Measurements from ENCODE around the gene APBA2. TPM values are rescaled to one million over a fixed set of nuclear protein-coding genes. Genes with fewer than 3 reads are reported as not detected.

Gene APBA2
- total and polyA plus RNA-seq, 3 donors from 2014 or later: 18.5 to 37.7 (median 29.5) TPM

DNA sequence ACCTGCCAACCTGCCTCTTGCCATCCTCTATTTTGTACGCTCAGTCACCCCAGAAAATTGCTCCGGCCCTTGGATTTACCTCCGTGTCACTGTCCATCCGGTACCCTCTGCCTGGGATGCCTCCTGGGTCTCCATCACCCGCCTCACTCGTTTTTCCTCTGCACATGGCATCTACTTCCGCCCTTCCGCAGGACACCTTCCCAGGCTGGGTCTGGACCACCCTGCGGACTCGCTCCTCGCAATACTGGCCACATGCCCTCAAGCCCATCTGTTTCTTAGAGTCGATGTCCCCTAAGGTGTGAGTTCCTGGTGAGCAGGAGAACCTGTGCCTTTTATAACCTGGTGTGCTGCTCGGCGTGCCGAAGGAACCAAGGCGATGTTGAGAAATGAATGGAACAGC is 58.5 kb downstream of the APBA2 start:
- intact Hi-C loops (cut with DNase I; ENCODE audit: low total_unique reads): no loop called here
- H3K27ac ChIP-seq: no peak overlapping the region
- WGBS, 2 donors: 95 to 97% methylated on average over 16 of the region's 16 CpGs

DNA sequence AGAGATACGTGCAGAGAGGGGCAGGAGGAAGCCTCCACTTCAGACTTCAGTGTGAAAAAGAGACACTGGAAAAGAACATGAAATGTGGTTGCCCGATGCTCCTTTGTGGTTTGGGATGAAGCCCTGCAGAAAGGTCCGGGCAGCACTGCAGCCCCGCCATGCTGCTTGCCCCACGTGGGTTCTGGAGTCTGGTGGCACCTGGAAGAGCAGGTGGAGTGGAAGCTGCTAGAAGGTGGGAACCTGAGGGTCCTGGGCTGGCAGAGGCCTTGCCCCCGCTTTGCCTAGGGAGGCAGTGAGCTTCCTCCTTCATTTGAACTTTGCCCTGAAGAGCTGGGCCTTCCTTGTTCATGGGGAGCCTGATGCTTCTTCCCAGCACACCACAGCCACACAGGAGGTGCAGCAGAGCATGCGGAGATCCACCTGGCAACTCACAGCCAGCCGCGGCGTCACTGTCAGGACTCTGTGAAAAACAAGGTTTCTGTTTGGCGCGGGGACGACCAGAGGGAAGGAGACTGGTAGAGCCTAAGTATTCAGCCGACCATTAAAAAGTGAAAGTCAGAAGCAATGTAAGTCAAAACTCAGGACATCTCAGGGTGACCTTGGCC is 59.0 kb downstream of the APBA2 start:
- H3K4me3 ChIP-seq: no peak overlapping the region
- no peaks in the 10 kb centered on the region for H3K27me3 ChIP-seq
- no peaks in the 10 kb centered on the region for H3K9me3 ChIP-seq
- no peak for DNase-seq
- no peaks in the 10 kb centered on the region for H3K4me1 ChIP-seq
- intact Hi-C loops (cut with DNase I; ENCODE audit: low total_unique reads): no loop called here
- WGBS, 2 donors: 92 to 96% methylated on average over 4 to 14 of the region's 14 CpGs
- TF ChIP-seq, protein P1, sequence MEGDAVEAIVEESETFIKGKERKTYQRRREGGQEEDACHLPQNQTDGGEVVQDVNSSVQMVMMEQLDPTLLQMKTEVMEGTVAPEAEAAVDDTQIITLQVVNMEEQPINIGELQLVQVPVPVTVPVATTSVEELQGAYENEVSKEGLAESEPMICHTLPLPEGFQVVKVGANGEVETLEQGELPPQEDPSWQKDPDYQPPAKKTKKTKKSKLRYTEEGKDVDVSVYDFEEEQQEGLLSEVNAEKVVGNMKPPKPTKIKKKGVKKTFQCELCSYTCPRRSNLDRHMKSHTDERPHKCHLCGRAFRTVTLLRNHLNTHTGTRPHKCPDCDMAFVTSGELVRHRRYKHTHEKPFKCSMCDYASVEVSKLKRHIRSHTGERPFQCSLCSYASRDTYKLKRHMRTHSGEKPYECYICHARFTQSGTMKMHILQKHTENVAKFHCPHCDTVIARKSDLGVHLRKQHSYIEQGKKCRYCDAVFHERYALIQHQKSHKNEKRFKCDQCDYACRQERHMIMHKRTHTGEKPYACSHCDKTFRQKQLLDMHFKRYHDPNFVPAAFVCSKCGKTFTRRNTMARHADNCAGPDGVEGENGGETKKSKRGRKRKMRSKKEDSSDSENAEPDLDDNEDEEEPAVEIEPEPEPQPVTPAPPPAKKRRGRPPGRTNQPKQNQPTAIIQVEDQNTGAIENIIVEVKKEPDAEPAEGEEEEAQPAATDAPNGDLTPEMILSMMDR (IDR thresholded peaks at IDR 0.05): no peak
- TF ChIP-seq POLR2A (IDR thresholded peaks at IDR 0.05): no peak
- no peaks in the 10 kb centered on the region for H3K36me3 ChIP-seq (ENCODE audit: low read depth, missing control alignments)
- no peak overlapping the region for H3K27ac ChIP-seq

More for the DNA sequence above, 58.5 kb downstream of the APBA2 start:
- H3K36me3 ChIP-seq (ENCODE audit: low read depth, missing control alignments): no peaks in the 10 kb centered on the region
- no peak for TF ChIP-seq POLR2A (IDR thresholded peaks at IDR 0.05)
- TF ChIP-seq, protein P1 (IDR thresholded peaks at IDR 0.05): no peak
- no peak overlapping the region for H3K4me3 ChIP-seq
- H3K4me1 ChIP-seq: no peaks in the 10 kb centered on the region
- H3K27me3 ChIP-seq: no peaks in the 10 kb centered on the region
- no peaks in the 10 kb centered on the region for H3K9me3 ChIP-seq
- no peak for DNase-seq

DNA sequence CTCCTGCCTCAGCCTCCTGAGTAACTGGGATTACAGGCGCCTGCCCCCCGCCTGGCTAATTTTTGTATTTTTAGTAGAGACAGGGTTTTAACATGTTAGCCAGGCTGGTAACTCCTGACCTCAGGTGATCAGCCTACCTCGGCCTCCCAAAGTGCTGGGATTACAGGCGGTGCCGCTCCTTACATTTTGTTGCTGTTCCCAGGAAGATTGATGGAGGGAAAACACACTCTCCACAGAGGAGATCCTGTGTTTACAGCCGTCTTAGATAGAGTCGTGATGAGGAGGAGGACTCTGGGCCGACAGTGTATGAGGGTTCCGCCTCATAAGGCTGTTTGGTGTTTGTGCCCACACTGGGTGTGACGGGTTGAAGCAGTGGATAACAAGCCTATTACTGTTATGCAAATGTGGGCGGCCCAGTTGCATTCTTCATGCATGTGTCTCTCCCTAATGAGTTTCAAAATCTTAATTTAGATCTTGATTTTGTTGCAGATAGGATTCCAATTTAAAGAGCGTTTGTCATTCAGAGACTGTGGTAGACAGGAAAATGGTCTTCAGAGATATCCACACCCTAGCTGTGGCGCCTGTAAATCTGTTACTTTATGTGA is 60.0 kb downstream of the APBA2 start:
- DNase-seq: no peak
- Histone ChIP-seq H3K4me1 (no peaks in the 10 kb centered on the region), H3K27ac (no peak overlapping the region), H3K4me3 (no peak overlapping the region), H3K27me3 (no peaks in the 10 kb centered on the region), H3K9me3 (no peaks in the 10 kb centered on the region), H3K36me3 (ENCODE audit: low read depth, missing control alignments) (no peaks in the 10 kb centered on the region)
- intact Hi-C loops (cut with DNase I; ENCODE audit: low total_unique reads): no loop called here
- TF ChIP-seq, protein P1 (IDR thresholded peaks at IDR 0.05): no peak
- TF ChIP-seq POLR2A (IDR thresholded peaks at IDR 0.05): no peak
- 91 to 96% methylated on average over 13 of the region's 13 CpGs for WGBS, 2 donors

DNA sequence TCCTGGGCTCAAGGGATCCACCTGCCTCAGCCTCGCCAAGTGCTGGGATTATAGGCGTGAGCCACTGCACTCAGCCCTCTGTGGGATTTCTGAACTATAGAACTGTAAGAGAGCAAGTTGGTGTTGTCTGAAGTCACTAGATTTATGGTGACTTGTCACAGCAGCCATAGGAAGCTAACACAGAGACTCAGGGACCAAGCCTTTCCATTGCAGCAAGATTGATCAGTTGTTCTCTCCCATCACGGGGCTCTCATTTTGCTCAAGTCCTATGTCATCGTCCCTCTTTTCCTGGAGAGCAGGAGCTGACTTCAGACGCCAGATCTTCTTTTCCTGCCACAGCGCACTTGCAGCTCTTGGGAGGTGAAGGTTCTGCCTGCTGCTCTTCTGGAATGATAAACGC is 61.0 kb downstream of the APBA2 start:
- Histone ChIP-seq H3K27me3 (no peaks in the 10 kb centered on the region), H3K27ac (no peak overlapping the region), H3K36me3 (ENCODE audit: low read depth, missing control alignments) (no peaks in the 10 kb centered on the region), H3K4me1 (no peaks in the 10 kb centered on the region), H3K9me3 (no peaks in the 10 kb centered on the region), H3K4me3 (no peak overlapping the region)
- intact Hi-C loops (cut with DNase I; ENCODE audit: low total_unique reads): no loop called here
- DNase-seq: no peak
- TF ChIP-seq, protein P1 (IDR thresholded peaks at IDR 0.05): no peak
- no peak for TF ChIP-seq POLR2A (IDR thresholded peaks at IDR 0.05)
- WGBS, 2 donors: 95 to 96% methylated on average over 7 of the region's 7 CpGs

DNA sequence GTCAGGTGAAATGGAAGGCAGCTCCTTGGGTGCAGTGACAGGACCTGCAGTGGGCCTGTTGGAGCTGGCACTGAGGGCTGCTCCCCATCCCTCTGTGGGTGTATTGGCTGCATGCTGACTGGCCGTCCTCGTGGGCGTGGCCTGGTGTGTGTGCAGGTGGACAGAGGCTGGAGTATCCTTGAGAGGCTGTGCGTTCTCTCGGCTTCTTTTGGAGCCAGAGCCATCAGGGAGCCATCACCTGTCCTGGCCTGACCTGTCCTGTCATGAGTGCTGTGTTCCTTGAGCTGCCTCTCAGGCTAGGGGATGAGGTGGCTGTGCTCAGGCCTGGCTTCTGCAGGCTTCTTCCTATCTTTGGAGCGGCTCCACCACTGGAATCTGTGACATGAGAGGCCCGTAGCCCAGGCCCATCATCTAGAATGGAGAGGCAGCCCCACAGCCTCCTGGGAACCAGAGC is 61.5 kb downstream of the APBA2 start:
- Histone ChIP-seq H3K4me1 (no peaks in the 10 kb centered on the region), H3K4me3 (no peak overlapping the region), H3K36me3 (ENCODE audit: low read depth, missing control alignments) (no peaks in the 10 kb centered on the region), H3K9me3 (no peaks in the 10 kb centered on the region), H3K27me3 (no peaks in the 10 kb centered on the region), H3K27ac (no peak overlapping the region)
- WGBS, 2 donors: 93 to 96% methylated on average over 5 to 7 of the region's 7 CpGs
- intact Hi-C loops (cut with DNase I; ENCODE audit: low total_unique reads): no loop called here
- TF ChIP-seq POLR2A (IDR thresholded peaks at IDR 0.05): no peak
- TF ChIP-seq, protein P1 (IDR thresholded peaks at IDR 0.05): no peak
- DNase-seq: no peak
